ENCODE results near the gene RAB5B. TPM values are rescaled to one million over a fixed set of nuclear protein-coding genes. Genes with fewer than 3 reads are reported as not detected.

RAB5B gene
- total and polyA plus RNA-seq, 2 experiments from 2014 or later, result 87.9 to 154 TPM

- H3K4me1 ChIP-seq (ENCODE audit: low read depth), result peaks cover 34% of the 10 kb centered on the region
- H3K27ac ChIP-seq, result peak overlapping the region; percentile 94
- no peak for DNase-seq (ENCODE audit: low read depth in 1 of 2, low spot score in 1 of 2)
- H3K36me3 ChIP-seq, result no peaks in the 10 kb centered on the region
- H3K27me3 ChIP-seq, result no peaks in the 10 kb centered on the region
- TF ChIP-seq CTCF (IDR thresholded peaks at IDR 0.05; ENCODE audit: low read depth, low read length), result no peak
- no peaks in the 10 kb centered on the region for H3K9me3 ChIP-seq (ENCODE audit: low read depth)
- H3K4me3 ChIP-seq, result no peak overlapping the region
Measured at GRCh38 chr12:56018356-56018755, 44.5 kb downstream of the RAB5B start.

GRCh38 chr12:56020423-56021184 lies 46.7 kb downstream of the RAB5B start, which contains the start of gene IKZF4:
IKZF4 (plus strand) TSS chr12:56021043; CDS start chr12:56021494, 451 bp downstream.
- no peaks in the 10 kb centered on the region for H3K9me3 ChIP-seq (ENCODE audit: low read depth)
- no peaks in the 10 kb centered on the region for H3K27me3 ChIP-seq
- H3K4me1 ChIP-seq (ENCODE audit: low read depth), result peaks cover 41% of the 10 kb centered on the region
- peak within 1 kb of the TSS; percentile 94 for H3K27ac ChIP-seq
- H3K36me3 ChIP-seq, result peaks cover 14% of the 10 kb centered on the region
- peak within 1 kb of the TSS; percentile 43 for H3K4me3 ChIP-seq
- no peak for TF ChIP-seq CTCF (IDR thresholded peaks at IDR 0.05; ENCODE audit: low read depth, low read length)
- peak; percentile 80 to 92 for DNase-seq (ENCODE audit: low read depth in 1 of 2, low spot score in 1 of 2)

GRCh38 chr12:56021889-56022497 lies 48.1 kb downstream of the RAB5B start:
- Histone ChIP-seq H3K27ac (peak overlapping the region; percentile 94), H3K4me1 (ENCODE audit: low read depth) (peaks cover 41% of the 10 kb centered on the region), H3K27me3 (no peaks in the 10 kb centered on the region), H3K36me3 (peaks cover 22% of the 10 kb centered on the region), H3K9me3 (ENCODE audit: low read depth) (no peaks in the 10 kb centered on the region), H3K4me3 (peak overlapping the region; percentile 43)
- DNase-seq (ENCODE audit: low read depth in 1 of 2, low spot score in 1 of 2), result no peak
- TF ChIP-seq CTCF (IDR thresholded peaks at IDR 0.05; ENCODE audit: low read depth, low read length), result no peak

GRCh38 chr12:56028511-56029165 lies 54.8 kb downstream of the RAB5B start:
- DNase-seq (ENCODE audit: low read depth in 1 of 2, low spot score in 1 of 2), result peak in 1 of 2 donors; percentile 50
- peaks cover 78% of the 10 kb centered on the region for H3K36me3 ChIP-seq
- H3K4me3 ChIP-seq, result no peak overlapping the region
- no peaks in the 10 kb centered on the region for H3K9me3 ChIP-seq (ENCODE audit: low read depth)
- H3K27me3 ChIP-seq, result no peaks in the 10 kb centered on the region
- peak overlapping the region; percentile 18 for H3K27ac ChIP-seq
- TF ChIP-seq CTCF (IDR thresholded peaks at IDR 0.05; ENCODE audit: low read depth, low read length), result no peak
- peaks cover 4% of the 10 kb centered on the region for H3K4me1 ChIP-seq (ENCODE audit: low read depth)

GRCh38 chr12:56029166-56029519 lies 55.3 kb downstream of the RAB5B start:
- Histone ChIP-seq H3K4me1 (ENCODE audit: low read depth) (peaks cover under 1% of the 10 kb centered on the region), H3K27me3 (no peaks in the 10 kb centered on the region), H3K27ac (peak overlapping the region; percentile 18), H3K9me3 (ENCODE audit: low read depth) (no peaks in the 10 kb centered on the region), H3K4me3 (no peak overlapping the region), H3K36me3 (peaks cover 80% of the 10 kb centered on the region)
- TF ChIP-seq CTCF (IDR thresholded peaks at IDR 0.05; ENCODE audit: low read depth, low read length), result no peak
- peak in 1 of 2 donors; percentile 75 for DNase-seq (ENCODE audit: low read depth in 1 of 2, low spot score in 1 of 2)
